ENCODE measurements around the gene SMAD6.

GRCh38 chr15:66703540-66703941 lies 1.5 kb downstream of the SMAD6 start:
- TF ChIP-seq HNRNPLL (IDR thresholded peaks at IDR 0.05; ENCODE audit: low read depth, low read length, poor library complexity, severe bottlenecking) (no peak), CTCF (IDR thresholded peaks at IDR 0.05 in 2 of 3, conservative IDR thresholded peaks at IDR 0.05 in 1 of 3; ENCODE audit: insufficient read depth in 2 of 3, low read depth in 1 of 3, low read length in 3 of 3) (no peak), ZC3H4 (CRISPR knock-in tag; IDR thresholded peaks at IDR 0.05; ENCODE audit: borderline replicate concordance) (no peak), ZNF24 (IDR thresholded peaks at IDR 0.05) (no peak), POLR2AphosphoS5 (IDR thresholded peaks at IDR 0.05; ENCODE audit: control insufficient read depth, insufficient read depth, low read depth, low read length) (no peak), HMGXB4 (CRISPR knock-in tag; IDR thresholded peaks at IDR 0.05) (no peak), EP300 (IDR thresholded peaks at IDR 0.05; ENCODE audit: low read length) (no peak)

All from K562 (cell line).